PFSK-1 (cell line): ENCODE measurements around the gene MAGOH.

Experiments used
- FOXP2 ChIP-seq: optimal IDR thresholded peaks from 2 replicates; pipeline ENCODE3; 2011; ENCODE audit warnings: borderline replicate concordance, control low read depth, inconsistent platforms; ENCODE audit not compliant: insufficient read depth; ENCODE audit errors: extremely low read length, extremely low read depth
- POLR2AphosphoS5 ChIP-seq: IDR thresholded peaks from 2 replicates; pipeline ENCODE4 v1.6.1; 2012; ENCODE audit warnings: low read depth, mild to moderate bottlenecking, control low read depth, low read length, moderate library complexity
- REST ChIP-seq, 2 experiments: IDR thresholded peaks; 2 replicates each; pipeline versions ENCODE4 v1.6.1 to v1.8.0; 2011 to 2012; ENCODE audit warnings: low read depth in 2 of 2, low read length in 2 of 2, control low read depth in 1 of 2, inconsistent platforms in 1 of 2, mild to moderate bottlenecking in 1 of 2, moderate library complexity in 1 of 2; ENCODE audit not compliant: insufficient read depth in 1 of 2
- SIN3A ChIP-seq: IDR thresholded peaks from 2 replicates; pipeline ENCODE4 v1.6.1; 2012; ENCODE audit warnings: mild to moderate bottlenecking, low read length, moderate library complexity, borderline replicate concordance; ENCODE audit not compliant: insufficient read depth
- TAF1 ChIP-seq: IDR thresholded peaks from 2 replicates; pipeline ENCODE4 v1.6.1; 2012; ENCODE audit warnings: low read length, control low read depth, borderline replicate concordance; ENCODE audit not compliant: insufficient read depth

Gene MAGOH

DNA sequence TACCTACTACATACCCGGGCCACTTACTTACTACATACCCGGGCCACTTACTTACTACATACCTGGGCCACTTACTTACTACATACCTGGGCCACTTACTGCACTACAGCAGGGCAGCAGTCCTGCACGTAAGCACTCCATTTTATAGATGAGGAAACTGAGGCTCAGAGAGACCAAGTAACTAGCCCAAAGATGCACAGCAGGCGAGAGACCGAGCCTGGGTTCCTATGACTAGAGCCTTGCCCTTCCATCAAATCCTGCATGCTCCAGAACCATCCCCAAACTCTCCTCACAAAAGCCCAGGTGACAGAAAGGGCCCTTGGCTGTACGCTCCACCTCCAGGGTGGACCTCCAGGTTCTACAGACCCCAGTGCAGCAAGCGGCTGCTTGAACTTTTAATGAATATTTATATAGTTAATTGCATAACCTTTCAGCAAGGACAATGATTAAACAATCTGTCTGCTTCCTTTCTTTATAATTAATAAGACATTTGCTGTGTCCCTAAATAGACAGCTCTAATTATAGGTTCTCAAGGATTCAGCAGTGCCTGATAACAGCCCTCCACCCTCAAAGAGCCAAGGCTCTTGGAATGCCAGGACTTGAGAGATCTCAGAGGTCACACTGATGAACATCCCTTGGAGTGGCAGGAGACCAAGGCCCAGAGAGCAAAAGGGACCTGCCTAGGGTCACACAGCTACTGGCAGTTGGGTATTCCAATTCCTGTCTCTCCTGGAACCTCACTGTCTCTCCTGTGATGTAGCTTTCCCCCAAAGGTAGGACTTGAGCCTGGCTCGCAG, 46.1 kb upstream of the MAGOH start:
- no peak for TF ChIP-seq FOXP2
- TF ChIP-seq REST (IDR thresholded peaks at IDR 0.05; ENCODE audit: insufficient read depth in 1 of 2, low read depth in 2 of 2, low read length in 2 of 2) = no peak
- TF ChIP-seq TAF1 = no peak
- no peak for TF ChIP-seq SIN3A
- no peak for TF ChIP-seq POLR2AphosphoS5

GRCh38 chr1:53281133-53281532, 42.8 kb upstream of the MAGOH start:
- TF ChIP-seq FOXP2 = no peak
- no peak for TF ChIP-seq SIN3A
- TF ChIP-seq TAF1 = no peak
- TF ChIP-seq REST (IDR thresholded peaks at IDR 0.05; ENCODE audit: insufficient read depth in 1 of 2, low read depth in 2 of 2, low read length in 2 of 2) = no peak
- no peak for TF ChIP-seq POLR2AphosphoS5

DNA sequence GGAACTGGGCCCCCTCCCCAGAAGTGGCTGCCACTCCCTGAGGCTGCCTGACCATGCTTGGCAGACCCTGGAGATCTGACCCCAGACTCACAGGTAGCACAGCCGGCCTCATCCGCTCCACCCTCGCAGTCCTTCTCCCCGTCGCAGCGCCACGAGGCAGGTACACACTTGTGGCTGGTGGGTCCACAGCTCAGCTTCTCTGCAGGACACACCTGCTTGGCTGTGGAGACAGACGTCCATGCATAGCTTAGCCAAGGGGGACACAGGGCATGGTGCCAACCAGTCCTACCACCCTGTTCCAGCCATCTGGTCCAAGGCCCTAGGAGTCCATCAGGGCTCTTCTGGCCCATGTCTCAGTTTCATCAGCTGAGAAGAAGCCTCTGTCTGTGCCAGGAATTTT, 42.2 kb upstream of the MAGOH start:
- no peak for TF ChIP-seq FOXP2

DNA sequence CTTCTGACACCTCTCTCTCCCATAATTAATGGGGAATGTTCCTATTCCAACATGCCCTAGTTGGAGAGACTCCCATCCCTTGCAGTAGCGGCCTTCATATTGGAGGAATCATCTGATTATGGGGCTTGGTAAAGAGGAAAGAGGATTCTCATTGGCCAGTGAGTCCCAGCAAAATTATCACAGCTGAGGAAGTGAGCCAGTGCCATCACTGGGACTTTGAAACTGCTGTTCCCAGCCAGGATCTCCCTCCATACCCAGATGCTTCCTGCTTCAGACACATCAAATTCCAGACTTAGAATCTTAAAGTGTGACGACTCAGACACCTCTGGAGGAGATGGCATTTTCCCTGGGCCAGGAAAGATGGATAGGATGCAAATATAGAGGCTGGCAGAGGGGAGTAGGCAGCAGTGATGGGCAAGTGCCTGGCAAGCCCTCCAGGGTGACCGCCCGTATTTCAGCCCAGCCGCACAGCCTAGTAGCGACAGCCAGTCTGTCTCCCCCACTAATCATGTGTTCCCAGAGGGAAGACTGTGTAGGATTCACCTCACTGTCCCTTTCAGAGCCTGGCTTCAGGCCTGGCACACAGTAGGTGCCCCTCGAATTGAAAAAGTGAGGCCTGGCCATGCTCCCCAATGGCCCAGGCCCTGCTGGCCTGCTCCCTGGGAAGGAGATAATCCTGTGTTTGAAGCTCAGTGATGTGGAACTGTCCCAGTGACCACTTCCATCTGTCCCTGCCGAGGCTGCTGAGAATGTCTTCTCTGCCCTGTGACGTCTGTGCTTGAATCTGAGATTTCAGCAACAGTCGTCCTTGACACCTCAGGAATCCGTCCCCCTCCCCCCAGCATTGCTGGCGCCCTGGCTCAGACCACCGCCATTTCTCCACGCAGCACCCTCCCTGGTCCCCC, 41.2 kb upstream of the MAGOH start:
- TF ChIP-seq REST (IDR thresholded peaks at IDR 0.05; ENCODE audit: insufficient read depth in 1 of 2, low read depth in 2 of 2, low read length in 2 of 2) (no peak), TAF1 (no peak)

DNA sequence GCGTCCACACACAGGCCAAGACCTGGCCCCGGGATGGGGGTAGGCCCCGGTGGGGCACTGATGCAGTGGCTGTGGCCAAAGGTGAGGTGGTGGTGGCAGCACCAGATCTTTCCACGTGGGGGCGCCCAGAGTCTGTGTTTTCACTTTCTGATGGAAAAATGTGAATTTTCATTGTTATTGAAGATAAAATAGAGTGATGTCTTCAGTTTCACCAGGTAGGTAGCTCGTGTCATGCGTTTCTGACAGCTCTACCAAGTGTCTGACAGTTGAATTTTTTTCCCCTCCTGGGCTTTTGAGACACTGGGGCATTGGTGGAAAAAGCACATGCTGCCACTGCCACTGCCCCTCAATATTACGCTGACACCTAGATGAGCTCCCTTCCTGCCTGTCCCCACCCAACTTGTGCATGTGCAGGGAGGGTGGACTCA, 40.0 kb upstream of the MAGOH start:
- TF ChIP-seq TAF1 (no peak), REST (IDR thresholded peaks at IDR 0.05; ENCODE audit: insufficient read depth in 1 of 2, low read depth in 2 of 2, low read length in 2 of 2) (no peak), FOXP2 (no peak), SIN3A (no peak), POLR2AphosphoS5 (no peak)
